HL-60/S4 (cell line): ENCODE measurements around the gene TMEM147.

Experiments
- in situ Hi-C: fragments of 300-500 bp; cut with MboI; formaldehyde crosslinking; loops from 2 replicates; pipeline ENCODE4 v1.14.3; 2022; ENCODE audit warnings: low sequenced_read_pairs

The TMEM147 gene

DNA sequence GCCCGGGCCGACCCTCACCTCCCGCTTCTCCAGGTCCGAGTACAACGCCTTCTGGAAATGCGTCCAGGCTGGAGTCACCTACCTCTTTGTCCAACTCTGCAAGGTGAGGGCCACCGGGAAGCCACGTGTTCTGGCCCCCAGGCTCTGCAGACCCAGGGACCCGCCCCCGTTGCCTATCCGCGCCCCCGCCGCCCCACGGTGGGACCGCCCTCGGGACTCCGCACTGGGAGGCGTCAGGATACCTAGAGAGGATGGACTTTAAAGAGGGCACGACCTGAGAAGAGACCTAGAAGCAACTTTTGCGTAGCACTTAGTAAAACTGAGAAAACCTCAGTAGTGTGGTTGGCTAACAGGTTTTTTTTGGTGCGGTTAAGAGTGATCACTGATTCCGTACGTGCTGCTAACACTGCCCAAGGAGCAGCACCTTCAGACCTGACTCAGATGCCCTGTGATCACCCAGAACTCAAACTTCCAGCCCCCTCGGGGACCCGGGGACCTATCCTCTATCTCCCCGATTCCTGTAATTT lies 492 bp downstream of the TMEM147 start:
- in situ Hi-C loops, result no loop called here

DNA sequence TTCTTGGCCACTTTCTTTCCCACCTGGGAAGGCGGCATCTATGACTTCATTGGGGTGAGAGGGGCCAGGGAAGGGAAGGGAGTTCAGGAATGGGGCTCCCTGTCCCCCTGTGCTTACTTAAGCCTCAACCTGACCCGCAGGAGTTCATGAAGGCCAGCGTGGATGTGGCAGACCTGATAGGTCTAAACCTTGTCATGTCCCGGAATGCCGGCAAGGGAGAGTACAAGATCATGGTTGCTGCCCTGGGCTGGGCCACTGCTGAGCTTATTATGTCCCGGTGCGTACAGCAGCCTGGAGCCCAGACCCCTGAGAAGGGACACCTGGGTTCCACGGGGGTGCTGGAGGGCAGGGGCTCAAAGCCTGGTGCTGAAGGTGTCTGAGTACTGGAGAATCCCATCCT lies 1.1 kb downstream of the TMEM147 start:
- in situ Hi-C loops, result no loop called here

DNA sequence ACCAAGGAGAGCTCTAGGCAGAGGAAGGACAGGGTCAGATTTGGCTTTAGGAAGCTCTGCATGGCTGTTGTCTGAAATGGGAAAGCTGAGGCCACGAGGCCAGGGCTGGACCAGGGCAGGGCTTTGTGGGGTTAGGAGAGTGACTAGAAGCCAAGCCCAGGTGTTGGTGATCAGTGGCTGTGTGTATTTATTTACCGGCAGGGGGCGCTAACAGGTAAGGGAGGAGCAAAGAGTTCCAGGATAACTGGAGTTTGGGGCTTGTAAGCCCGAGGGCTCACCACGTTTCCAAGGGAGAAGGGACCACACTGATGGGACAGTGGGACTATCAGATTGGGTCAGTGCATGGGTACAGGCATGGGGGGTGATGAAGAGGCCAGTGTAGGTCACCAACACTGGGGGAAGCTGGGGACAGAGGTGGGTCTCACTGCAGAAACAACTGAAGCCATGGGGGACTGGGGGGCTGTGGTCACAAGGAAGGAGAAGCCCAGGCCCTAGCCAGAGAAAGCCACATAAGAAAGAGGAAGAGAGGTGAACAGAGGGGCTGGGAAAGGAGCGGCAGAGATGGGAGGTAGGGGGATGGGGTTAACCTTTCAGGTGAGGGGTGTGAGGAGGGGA lies 3.9 kb downstream of the TMEM147 start:
- in situ Hi-C loops, result no loop called here

DNA sequence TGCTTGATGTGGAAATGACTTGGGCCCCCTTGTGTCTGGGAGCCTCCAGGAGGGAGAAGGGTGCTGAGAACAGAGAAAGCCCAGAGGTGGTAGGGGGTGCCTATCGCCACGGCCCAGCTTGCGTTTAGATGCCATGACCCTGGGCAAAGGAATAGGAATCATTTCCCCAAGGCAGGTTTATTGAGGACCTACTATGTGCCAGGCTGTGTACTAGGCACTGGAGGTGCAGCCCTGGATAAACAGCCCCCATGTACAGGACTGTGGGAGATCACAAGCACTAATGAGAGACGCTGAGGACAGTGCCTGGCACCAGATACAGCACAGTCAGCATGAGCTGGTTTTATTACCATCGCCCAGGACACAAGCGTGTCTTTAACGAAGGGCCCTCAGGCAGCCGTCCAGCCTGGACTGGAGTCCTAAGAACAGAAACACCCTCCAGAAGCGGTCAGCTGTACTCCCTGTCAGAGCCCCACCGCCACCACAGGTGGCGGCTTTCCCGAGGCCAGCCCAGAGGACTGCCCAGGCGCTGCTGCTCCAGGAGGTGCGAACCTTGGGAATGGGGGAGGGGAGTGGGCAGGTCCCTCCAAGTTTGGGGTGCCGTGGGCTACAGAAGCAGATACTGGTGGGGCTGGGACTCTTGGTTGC lies 4.6 kb downstream of the TMEM147 start:
- in situ Hi-C loops, result no loop called here

DNA sequence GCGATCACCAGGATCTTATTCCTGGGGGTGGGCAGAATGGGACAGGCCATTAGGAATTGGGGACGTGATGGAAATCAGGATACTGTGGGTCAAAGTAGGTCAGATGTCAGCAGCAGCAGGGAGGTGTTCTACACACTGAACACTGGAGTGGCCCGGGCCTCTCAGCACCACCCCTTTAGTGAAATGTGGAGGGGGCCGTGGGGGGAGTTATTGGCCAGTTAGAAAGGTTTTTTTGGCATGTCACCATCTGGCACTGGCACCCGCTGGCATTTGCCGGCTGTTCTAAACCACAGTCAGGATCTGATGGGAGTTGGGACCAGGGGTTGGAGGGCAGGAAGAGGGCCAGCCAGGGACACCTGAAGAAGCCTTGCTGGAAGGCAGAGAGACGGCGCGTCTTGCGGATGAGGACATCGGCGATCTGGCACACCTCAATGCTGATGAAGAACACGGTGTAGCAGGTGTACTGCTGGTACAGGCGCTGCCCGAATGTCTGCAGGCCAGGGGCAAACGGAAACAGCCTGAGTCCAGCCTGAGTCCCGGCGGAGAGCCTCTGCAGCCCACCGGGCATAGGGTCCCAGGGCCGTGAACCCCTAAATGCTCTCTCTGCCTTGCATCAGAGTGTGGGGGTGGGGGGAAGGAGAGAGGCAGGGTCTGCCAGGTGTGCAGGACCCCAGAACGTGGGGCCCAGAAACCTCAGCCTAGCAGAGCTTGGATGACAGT lies 5.8 kb downstream of the TMEM147 start:
- in situ Hi-C loops, result no loop called here

DNA sequence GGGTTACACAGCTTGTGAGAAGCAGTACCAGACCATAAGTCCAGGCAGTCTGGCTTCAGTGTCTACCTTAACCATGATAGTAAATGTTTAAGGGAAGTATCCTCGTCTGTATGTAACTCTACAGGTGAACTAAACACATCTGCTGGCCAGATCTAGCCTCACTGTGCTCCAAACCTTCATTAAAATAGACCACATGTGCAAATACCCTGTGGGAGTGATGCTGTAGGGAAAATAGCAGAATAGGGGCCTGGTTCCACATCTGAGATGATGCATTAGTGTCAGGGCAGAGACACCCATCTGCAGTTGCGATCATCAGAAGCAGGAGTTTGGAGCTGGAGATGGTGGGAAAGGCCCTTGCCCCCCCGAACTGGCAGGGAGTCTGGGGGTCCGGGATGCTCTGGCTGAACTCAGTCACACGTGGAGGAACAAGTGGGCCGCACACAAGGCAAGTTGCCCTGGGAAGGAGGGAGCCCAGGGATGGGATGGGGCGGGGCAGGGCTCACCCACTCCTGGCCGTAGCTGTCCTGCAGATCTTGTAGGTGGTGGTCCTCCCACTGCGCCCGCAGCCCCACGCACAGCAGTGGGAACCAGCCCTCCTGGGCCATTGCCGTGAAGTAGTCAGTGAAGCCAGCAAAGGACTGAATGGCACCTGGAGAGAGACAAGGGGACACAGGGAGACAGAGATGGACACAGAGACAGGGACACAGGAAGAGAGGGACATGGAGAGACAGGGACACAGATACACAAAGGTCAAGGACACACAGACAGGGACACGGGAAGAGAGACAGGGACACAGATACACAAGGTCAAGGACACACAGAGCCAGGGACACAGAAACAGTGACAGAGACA lies 7.3 kb downstream of the TMEM147 start:
- in situ Hi-C loops, result no loop called here

DNA sequence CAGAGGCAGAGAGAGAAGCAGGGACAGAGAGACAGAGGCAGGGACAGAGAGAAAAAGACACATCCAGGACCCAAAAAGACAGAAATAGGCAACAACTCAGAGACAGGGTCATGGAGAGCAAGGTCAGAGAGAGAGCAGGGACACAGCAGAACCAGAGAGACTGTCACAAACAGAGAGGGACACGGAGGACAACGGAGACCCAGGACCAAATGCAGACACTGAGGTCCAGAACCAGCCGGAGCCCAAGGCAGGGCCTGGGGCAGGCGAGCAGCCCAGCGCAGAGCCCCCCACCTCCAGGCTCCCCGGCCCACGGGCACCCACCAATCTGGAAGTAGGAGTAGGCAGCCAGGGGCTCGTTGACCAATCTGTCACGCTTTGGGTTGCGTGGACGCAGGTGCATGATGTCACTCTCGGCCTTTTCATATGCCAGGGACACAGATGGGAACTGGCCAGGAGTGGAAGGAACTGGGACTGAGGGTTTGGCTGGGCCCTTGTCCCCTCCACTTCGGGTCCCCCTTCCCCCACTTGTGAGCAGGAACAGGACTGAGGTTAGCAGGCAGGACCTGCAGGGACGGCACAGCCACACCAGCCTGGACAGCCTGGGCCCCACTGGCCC lies 8.1 kb downstream of the TMEM147 start:
- in situ Hi-C loops, result no loop called here

DNA sequence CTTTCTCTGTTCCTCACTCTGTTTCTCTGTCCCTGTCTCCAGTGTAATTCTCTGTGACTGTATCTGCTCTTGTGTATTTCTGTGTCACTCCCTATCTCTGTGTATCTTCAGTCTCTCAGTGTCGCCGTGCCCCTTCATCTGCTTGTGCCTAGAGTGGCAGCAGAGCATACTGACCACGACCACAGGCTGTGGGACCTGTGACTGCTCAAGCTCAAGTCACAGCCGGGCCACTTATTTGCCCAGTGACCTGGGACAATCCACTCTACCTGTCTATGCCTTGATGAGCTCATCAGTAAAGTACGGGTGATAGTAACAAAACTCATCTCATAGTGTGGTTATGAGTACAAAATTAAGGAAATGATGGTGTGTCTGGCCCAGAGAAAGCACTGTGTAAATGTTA lies 8.7 kb downstream of the TMEM147 start:
- in situ Hi-C loops, result no loop called here

DNA sequence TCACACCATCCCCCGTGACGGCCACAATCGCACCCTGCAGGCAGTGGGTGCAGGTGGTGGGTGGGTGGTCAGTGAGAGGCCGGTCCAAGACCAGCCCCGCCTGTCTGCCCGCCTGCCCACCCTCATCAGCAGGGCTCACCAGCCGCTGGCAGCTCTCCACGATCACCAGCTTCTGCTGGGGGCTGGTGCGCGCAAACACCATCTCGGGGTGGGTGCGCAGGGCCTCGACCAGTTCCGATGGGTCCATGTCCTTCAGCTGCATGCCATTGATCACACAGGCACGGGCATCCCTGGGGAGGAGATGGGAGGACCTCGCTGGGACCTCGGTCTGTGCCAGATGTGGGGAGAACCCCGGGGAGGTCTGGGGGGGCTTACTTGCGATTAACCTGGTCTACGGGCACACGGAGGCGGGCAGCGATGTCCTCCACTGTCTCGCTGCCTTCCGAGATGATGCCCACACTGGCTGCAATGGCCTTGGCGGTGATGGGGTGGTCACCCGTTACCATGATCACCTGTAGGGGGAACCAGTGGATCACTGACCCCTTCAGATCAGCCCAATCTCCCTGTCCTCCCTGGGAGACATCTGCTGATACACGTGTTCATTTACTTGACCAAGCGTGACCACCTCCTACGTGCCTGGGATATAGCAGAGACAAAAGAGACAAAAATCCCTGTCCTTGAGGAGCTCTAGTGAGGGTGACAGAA lies 10.0 kb downstream of the TMEM147 start:
- in situ Hi-C loops, result no loop called here

DNA sequence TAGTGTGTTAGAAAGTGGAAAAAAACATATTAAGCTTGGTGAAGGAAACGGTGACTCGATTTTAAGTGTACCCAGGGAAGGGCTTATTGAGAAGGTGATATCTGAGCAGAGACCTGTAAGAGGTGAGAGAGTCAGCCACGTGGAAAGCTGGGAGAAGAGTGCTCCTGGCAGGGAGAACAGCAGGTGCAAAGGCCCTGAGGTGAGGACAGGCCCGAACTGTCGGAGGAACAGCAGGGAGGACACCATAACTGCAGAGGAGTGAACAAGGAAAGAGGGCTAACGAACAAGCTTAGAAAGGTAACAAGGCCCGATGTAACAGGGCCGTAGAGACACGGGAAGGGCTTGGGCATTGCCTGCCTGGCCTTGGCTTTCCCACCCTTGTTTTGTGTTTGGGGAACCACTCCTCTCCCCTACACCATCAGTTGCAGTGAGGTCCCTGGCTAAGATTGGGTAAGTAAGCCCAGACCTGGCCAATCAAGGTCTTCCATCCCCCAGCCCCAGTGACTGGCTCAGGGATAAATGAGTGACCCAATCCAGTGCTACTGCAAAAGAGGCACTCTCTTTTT lies 10.7 kb downstream of the TMEM147 start:
- in situ Hi-C loops, result no loop called here

DNA sequence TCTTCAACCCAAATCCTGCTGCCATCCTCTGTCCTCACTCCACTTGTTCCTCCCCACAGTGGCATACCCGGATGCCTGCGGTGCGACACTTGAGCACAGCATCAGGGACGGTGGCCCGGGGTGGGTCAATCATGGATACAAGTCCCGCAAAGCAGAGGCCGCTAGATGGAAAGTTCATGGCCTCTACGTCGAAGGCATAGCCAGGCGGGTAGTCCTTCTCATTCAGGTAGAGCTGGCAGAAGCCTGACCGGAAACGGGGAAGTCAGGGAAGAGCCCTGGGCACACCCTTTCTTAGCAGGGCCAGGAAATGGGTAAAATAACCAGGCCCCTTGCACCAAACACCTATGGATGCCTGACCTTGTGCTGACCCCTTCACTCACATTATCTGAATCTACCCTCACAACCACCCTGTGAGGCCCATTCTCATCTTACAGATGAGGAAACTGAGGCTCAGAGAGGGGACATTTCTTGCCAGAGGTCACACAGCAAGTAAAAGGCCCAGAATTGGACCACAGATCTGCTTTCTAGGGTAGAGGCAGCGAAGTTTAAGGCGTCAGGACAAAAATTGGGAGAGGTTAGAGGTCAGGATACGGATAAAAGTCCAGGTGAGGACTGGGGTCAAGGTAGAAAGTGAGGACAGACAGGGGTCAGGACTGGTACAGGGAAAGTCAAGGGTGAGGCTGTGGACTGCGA lies 11.6 kb downstream of the TMEM147 start:
- in situ Hi-C loops, result no loop called here

DNA sequence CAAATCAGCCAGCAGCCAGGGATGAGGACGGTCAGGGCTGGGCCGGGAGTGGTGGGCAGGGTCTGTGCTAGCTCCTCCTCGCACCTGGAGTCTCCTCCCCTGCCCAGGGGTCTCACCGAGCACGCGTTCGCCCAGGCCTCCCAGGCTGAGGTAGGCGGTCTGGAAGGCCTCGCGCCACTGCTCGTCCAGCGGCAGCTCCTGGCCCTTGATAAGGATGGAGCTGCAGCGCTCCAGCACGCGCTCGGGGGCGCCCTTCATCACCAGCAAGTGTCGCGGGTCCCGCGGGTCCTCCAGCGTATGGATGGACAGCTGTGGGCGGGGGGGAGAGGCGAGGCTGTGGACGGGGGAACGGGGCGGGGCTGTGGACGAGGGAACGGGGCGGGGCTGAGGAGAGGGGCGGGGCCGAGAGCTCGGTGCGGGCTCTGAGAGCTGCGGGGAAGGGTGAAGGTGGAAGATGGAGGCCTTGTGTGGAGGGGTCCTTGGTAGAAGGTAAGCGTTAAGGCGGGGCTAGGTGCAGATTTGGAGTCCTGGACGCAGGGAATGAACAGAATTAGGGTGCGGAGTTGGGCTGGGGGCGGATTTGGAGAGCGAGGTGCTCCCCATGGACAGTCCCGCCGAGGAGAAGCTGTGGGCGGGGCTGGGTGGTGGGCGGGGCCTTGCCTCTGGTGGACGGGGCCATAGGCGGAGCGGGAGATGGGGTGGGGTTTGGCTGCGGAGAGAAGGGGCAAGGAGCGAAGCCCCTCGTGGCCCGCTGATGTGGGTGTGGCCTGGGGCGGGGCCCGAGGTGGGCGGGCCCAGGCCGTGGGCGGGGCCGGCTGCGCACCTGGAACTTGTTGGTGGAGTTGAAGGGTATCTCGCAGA lies 12.3 kb downstream of the TMEM147 start:
- in situ Hi-C loops, result no loop called here

DNA sequence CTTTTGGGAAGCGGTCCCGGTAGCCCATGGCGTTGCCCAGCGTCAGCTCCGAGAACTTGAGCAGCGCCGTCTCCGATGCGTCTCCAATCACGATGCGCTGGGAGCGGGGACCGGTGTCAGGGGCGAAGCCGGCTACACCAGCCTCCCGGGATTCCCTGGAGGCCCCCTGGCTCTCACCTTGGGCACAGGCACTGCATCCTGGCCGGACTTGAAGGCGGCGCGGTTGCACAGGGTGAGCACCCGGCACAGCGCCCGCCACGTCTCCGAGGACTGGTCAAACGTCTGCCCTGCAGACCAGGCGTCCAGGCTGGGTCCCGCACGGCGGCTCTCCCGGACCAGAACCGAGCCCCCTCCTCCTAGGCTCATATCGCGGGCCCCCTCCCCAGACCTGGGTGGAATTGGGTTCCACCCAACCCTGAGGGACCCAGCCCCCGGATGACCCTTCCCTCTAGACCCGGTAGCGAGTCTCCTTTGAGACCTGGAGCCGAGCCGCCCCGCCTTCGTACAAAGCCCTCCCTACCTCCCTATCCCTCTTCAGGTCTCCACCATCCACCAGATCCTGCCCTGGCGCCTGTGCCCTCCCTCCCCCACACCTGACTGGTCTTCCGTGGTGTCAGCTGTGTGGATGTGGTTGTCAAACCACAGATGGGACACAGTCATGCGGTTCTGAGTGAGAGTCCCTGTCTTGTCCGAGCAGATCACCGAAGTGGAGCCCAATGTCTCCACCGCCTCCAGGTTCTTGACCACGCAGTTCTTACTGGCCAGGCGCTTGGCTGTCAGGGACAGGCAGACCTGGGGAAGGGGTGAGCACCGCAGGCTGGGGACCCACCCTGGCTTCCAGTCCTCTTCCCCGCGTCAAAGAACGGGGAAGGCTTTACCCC lies 13.2 kb downstream of the TMEM147 start:
- in situ Hi-C loops, result no loop called here

DNA sequence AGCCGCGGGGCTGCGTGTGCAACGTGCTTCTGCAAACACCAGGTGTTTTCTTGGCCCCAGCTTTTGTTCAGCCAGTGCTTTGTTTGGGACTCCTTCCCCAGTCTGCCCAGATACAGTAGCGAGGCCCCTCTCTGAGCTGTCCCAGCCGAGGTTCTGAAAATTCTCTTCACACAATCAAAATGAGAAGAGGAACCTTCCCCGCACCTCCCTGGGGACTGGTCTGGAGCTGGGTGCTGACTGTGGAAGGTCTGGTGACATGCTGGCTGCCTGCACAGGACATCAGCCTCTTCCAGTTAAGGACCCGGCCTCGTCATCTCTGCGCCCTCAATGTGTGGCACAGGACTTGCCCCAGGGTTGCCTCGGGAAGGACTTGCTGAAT lies 13.8 kb downstream of the TMEM147 start:
- in situ Hi-C loops, result no loop called here

DNA sequence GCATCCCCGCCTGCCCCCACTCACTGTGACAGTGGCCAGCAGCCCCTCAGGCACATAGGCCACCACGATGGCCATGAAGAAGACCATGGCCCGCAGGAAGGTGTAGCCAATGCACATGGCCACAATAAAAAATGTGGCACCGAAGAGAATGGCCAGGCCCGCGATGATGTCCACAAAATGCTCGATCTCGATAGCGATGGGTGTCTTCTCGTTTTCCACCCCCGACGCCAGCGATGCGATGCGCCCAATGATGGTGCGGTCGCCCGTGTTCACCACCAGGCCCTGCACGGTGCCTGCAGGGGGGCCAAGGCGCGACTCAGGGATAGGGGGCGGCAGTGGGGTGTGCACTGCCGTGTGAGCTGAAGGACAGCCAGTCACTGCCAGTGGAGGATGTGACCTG lies 14.4 kb downstream of the TMEM147 start:
- in situ Hi-C loops, result no loop called here

DNA sequence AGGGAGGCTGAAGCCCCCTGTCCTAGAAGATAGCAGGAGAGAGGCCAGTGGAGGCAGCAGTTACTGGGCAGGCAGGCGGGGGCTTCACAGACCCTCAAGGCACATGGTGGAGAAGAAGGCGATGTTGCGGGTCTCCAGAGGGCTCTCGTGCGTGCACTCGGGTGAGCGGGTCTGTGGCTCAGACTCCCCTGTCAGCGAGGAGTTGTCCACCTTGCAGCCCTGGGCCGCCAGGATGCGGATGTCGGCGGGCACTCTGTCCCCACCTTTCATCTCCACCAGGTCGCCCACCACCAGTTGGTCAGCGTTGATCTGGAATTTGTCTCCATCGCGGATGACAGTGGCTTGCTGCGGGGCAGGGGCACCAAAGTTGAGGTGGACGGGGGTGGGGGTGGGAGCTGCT lies 14.8 kb downstream of the TMEM147 start:
- in situ Hi-C loops, result no loop called here

DNA sequence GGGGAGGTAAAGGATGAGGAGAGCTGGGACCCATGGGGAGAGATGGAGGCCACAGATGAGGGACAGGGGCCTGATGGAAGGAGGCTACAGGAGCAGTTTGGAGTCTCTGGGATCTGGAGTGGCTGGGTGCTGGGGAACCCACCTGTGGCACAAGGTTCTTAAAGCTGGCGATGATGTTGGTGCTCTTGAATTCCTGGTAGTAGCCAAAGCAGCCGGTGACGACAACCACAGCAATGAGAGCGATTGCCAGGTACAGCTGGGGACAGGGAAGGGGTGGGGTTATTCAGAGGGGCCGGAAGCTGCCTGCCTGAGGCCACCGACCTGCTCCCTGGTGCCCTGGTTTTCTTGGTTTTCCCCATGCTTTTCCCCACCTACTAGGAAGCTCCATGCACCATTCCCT lies 15.3 kb downstream of the TMEM147 start:
- in situ Hi-C loops, result no loop called here
